ENCODE results near the gene INSIG1.

Gene INSIG1

GRCh38 chr7:155292680-155293226 lies 4.9 kb upstream of the INSIG1 start:
- no peaks in the 10 kb centered on the region for H3K27me3 ChIP-seq (ENCODE audit: insufficient read depth, low read length, poor library complexity)
- H3K9me3 ChIP-seq (ENCODE audit: insufficient read depth, low read length, severe bottlenecking) = no peaks in the 10 kb centered on the region
- DNase-seq = no peak
- TF ChIP-seq EZH2 (IDR thresholded peaks at IDR 0.05; ENCODE audit: borderline replicate concordance, low read depth, low read length, severe bottlenecking) (no peak), CTCF (IDR thresholded peaks at IDR 0.05; ENCODE audit: borderline replicate concordance, extremely low read depth, low read length, poor library complexity, severe bottlenecking) (no peak)
- H3K4me2 ChIP-seq (ENCODE audit: insufficient read depth, low read length) = no peak overlapping the region
- H3K36me3 ChIP-seq (ENCODE audit: insufficient read depth, low read length) = no peaks in the 10 kb centered on the region
- H3K4me3 ChIP-seq (ENCODE audit: low read depth in 1 of 2, low read length in 2 of 2) = no peak overlapping the region
- H4K20me1 ChIP-seq (ENCODE audit: insufficient read depth, low read length) = peaks cover 3% of the 10 kb centered on the region; the same call in 1 of the 2 replicates
- peaks cover 4% of the 10 kb centered on the region; the same call in 1 of the 2 replicates for H3K79me2 ChIP-seq (ENCODE audit: insufficient read depth, low read length)
- H2AFZ ChIP-seq (ENCODE audit: low read depth, low read length) = no peak overlapping the region
- H3K4me1 ChIP-seq (ENCODE audit: insufficient read depth, low read length) = peaks cover 21% of the 10 kb centered on the region
- no peak overlapping the region for H3K9ac ChIP-seq (ENCODE audit: low read depth, low read length)
- no peak for ATAC-seq (ENCODE audit: insufficient read depth, low read depth)
- no peak overlapping the region for H3K27ac ChIP-seq (ENCODE audit: low read length)

- no peaks in the 10 kb centered on the region for H3K9me3 ChIP-seq (ENCODE audit: insufficient read depth, low read length, severe bottlenecking)
- no peak overlapping the region for H3K4me2 ChIP-seq (ENCODE audit: insufficient read depth, low read length)
- H3K27me3 ChIP-seq (ENCODE audit: insufficient read depth, low read length, poor library complexity) = no peaks in the 10 kb centered on the region
- no peak overlapping the region for H3K9ac ChIP-seq (ENCODE audit: low read depth, low read length)
- DNase-seq (no peak), ATAC-seq (ENCODE audit: insufficient read depth, low read depth) (no peak)
- H3K27ac ChIP-seq (ENCODE audit: low read length) = no peak overlapping the region
- H2AFZ ChIP-seq (ENCODE audit: low read depth, low read length) = no peak overlapping the region
- H3K79me2 ChIP-seq (ENCODE audit: insufficient read depth, low read length) = peaks cover 14% of the 10 kb centered on the region
- H3K4me1 ChIP-seq (ENCODE audit: insufficient read depth, low read length) = peaks cover 15% of the 10 kb centered on the region
- no peak overlapping the region for H3K4me3 ChIP-seq (ENCODE audit: low read depth in 1 of 2, low read length in 2 of 2)
- peaks cover 7% of the 10 kb centered on the region; the same call in 1 of the 2 replicates for H3K36me3 ChIP-seq (ENCODE audit: insufficient read depth, low read length)
- TF ChIP-seq CTCF (IDR thresholded peaks at IDR 0.05; ENCODE audit: borderline replicate concordance, extremely low read depth, low read length, poor library complexity, severe bottlenecking) = no peak
- H4K20me1 ChIP-seq (ENCODE audit: insufficient read depth, low read length) = peaks cover 11% of the 10 kb centered on the region
Measured at GRCh38 chr7:155293721-155294510, 3.8 kb upstream of the INSIG1 start.

- no peak overlapping the region for H2AFZ ChIP-seq (ENCODE audit: low read depth, low read length)
- no peak for DNase-seq
- TF ChIP-seq CTCF (IDR thresholded peaks at IDR 0.05; ENCODE audit: borderline replicate concordance, extremely low read depth, low read length, poor library complexity, severe bottlenecking) = no peak
- TF ChIP-seq EZH2 (IDR thresholded peaks at IDR 0.05; ENCODE audit: borderline replicate concordance, low read depth, low read length, severe bottlenecking) = no peak
- H3K36me3 ChIP-seq (ENCODE audit: insufficient read depth, low read length) = peaks cover 12% of the 10 kb centered on the region
- no peak overlapping the region for H3K4me3 ChIP-seq (ENCODE audit: low read depth in 1 of 2, low read length in 2 of 2)
- H3K27me3 ChIP-seq (ENCODE audit: insufficient read depth, low read length, poor library complexity) = no peaks in the 10 kb centered on the region
- H3K4me2 ChIP-seq (ENCODE audit: insufficient read depth, low read length) = no peak overlapping the region
- peaks cover 15% of the 10 kb centered on the region for H4K20me1 ChIP-seq (ENCODE audit: insufficient read depth, low read length)
- no peak overlapping the region for H3K27ac ChIP-seq (ENCODE audit: low read length)
- H3K9ac ChIP-seq (ENCODE audit: low read depth, low read length) = no peak overlapping the region
- no peak for ATAC-seq (ENCODE audit: insufficient read depth, low read depth)
- peaks cover 17% of the 10 kb centered on the region for H3K4me1 ChIP-seq (ENCODE audit: insufficient read depth, low read length)
- no peaks in the 10 kb centered on the region for H3K9me3 ChIP-seq (ENCODE audit: insufficient read depth, low read length, severe bottlenecking)
- peaks cover 19% of the 10 kb centered on the region for H3K79me2 ChIP-seq (ENCODE audit: insufficient read depth, low read length)
Measured at GRCh38 chr7:155294511-155294778, 3.2 kb upstream of the INSIG1 start.

All from DND-41 (cell line).